Fibroblast of pulmonary artery (primary cell): ENCODE results near the gene REG4.

Experiments
- DNase-seq: peaks from one replicate; pipeline ENCODE4 v3.0.0-alpha.2; 2010; ENCODE audit warnings: low read depth
- H3K4me3 ChIP-seq: replicated peaks from 2 replicates; pipeline ENCODE4 v1.5.1; 2011; ENCODE audit warnings: low read depth, mild to moderate bottlenecking, control low read depth, low read length, moderate library complexity
- CTCF ChIP-seq: IDR thresholded peaks from 2 replicates; pipeline ENCODE4 v1.5.1; 2011; ENCODE audit warnings: mild to moderate bottlenecking, control low read depth, low read length, inconsistent platforms; ENCODE audit errors: missing control alignments

REG4 gene

DNA sequence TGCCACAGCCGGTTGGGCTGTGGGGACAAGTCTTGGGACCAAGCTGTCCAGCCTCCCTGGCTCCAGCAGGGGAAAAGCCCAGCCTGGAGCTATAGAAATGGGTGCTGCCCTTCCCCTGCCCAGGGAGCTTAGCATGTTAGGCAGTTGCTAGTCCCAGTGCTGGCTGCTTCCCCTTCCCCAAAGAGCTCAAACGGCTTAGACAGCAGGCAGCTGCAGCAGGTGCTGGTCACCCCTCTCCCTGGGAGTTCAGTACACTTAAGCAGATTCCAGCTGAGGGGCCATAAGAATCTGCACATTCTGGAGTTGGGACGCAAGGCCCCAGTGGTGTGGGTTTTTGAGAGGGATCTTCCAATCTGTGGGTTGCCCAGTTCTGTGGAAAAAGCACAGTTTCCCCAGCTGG is 11.1 kb upstream of the REG4 start:
- no peak for TF ChIP-seq CTCF
- DNase-seq, result no peak
- no peak overlapping the region for H3K4me3 ChIP-seq

- DNase-seq, result no peak
- no peak for TF ChIP-seq CTCF
- H3K4me3 ChIP-seq, result no peak overlapping the region
Observed at GRCh38 chr1:119818181-119818580, 6.9 kb upstream of the REG4 start.

- H3K4me3 ChIP-seq, result no peak overlapping the region
- no peak for DNase-seq
- no peak for TF ChIP-seq CTCF
Observed at GRCh38 chr1:119816407-119816806, 5.1 kb upstream of the REG4 start.

DNA sequence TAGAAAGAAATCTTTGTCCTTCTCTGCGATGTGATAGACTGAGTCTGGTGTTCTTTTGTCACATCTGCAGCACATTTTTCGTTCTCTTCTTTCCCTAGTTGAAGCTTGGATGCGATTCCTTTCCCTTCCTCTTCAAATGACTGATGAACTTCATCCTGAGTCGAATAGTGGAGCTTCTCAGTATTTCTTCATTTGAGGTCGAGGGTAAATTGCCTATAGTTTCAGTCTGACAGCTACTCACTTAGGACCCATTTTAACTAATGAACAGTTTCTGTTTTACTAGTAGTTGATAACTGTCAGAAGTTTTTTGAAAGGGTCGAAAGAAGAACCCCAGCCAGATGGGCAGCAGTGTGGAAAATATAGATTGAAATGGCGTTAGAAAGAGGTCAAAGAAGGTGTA is 4.7 kb upstream of the REG4 start:
- no peak for DNase-seq
- no peak overlapping the region for H3K4me3 ChIP-seq
- no peak for TF ChIP-seq CTCF

GRCh38 chr1:119815361-119815760 is 4.1 kb upstream of the REG4 start:
- H3K4me3 ChIP-seq, result no peak overlapping the region
- no peak for TF ChIP-seq CTCF
- DNase-seq, result no peak

GRCh38 chr1:119814288-119814687 is 3.0 kb upstream of the REG4 start:
- no peak for DNase-seq
- H3K4me3 ChIP-seq, result no peak overlapping the region
- TF ChIP-seq CTCF, result no peak

DNA sequence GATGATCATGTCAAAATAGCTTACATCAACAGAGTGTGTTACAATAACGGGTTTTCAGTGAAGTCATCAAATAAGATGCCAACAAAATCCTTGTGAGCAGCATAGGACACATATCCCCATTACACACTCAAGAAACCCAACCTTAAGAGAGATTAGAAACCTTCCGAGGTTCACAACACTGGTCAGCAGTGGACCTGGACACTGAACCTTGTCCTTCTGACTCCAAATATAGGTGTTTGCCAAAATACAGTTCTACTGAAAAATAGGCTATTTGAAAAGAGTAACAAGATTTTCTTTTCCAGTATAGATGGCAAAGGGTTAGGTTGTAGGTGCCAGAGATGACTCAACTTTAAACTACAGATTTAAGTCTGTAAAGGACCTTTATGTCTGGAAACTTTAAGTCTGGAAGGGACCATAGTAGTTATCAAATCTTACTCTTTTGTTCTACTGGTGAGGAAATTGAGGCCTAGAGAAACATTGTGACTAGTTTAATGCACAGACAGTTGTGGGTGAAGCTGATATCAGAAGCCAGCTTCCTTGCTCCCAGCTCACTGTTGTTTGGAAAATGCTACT is 811 bp upstream of the REG4 start:
- TF ChIP-seq CTCF, result no peak
- DNase-seq, result no peak
- H3K4me3 ChIP-seq, result no peak overlapping the region
